ENCODE results near the gene ACER3. TPM values are rescaled to one million over a fixed set of nuclear protein-coding genes. Genes with fewer than 3 reads are reported as not detected.
"Not testable (repeated sequence)": the region's sequence is repeated elsewhere in the genome, so short reads cannot be mapped to it uniquely, and the experiment has no call there.

ACER3 gene
- total RNA-seq, 1 donor from 2014 or later, result 22.1 TPM

GRCh38 chr11:77055913-77056312 lies 195.2 kb downstream of the ACER3 start:
- no peak for DNase-seq (ENCODE audit: extremely low read depth, low read depth, low spot score)

GRCh38 chr11:77056814-77057402 lies 196.2 kb downstream of the ACER3 start:
- no peak for DNase-seq (ENCODE audit: extremely low read depth, low read depth, low spot score)

GRCh38 chr11:77057938-77058474 lies 197.3 kb downstream of the ACER3 start:
- DNase-seq (ENCODE audit: extremely low read depth, low read depth, low spot score), result no peak

- no peak for DNase-seq (ENCODE audit: extremely low read depth, low read depth, low spot score)
Measured at GRCh38 chr11:77058900-77059299, 198.2 kb downstream of the ACER3 start.

DNA sequence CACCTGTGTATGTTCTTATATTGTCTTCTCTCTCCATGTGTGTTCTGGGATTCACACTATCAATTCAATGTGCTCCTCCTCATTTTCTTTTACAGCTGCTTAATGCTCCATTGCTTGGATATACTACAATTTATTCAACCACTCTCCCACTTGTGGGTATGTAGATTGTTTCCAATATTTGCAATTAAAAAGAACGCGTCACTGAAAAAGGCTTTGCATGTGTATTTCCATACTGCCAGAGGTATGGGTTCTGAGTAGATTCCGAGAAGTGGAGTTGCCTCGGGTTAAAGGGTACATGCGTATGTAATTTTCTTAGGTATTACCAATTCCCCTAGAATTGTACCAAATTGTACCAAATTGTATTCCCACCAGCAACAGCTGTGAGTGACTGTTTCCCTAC lies 199.1 kb downstream of the ACER3 start:
- no peak for DNase-seq (ENCODE audit: extremely low read depth, low read depth, low spot score)

DNA sequence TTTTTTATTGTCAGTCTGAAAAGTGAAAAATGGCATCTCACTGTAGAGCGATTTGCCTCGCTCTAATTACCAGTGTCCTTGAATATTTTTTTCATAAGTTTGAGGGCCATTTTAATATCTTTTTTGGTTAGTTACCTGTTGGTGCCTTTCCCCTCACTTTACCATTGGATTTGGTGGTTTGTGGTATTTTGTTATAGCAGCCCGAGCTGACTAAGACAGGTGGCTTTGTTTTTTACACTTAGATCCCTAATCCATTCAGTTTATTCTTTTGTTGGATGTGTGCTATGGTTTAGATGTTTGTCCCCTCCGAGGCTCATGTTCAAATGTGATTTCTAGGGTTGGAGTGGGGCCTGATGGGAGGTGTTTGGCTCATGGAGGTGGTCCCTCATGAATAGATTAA lies 199.5 kb downstream of the ACER3 start:
- DNase-seq (ENCODE audit: extremely low read depth, low read depth, low spot score), result no peak

DNA sequence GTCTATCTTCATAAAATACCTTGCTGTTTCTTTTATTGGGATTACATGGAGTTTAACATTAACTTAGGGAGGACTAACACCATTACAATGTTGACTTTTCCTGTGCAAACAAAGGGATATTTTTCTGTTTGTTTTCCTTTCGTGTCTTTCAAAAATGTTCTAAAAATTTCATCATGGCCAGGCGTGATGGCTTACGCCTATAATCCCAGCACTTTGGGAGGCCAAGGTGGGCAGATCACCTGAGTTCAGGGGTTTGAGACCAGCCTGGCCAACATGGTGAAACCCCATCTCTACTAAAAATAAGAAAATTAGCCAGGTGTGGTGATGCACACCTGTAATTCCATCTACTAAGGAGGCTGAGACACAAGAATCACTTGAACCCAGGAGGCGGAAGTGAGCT lies 200.5 kb downstream of the ACER3 start:
- DNase-seq (ENCODE audit: extremely low read depth, low read depth, low spot score), result not testable (repeated sequence)

DNA sequence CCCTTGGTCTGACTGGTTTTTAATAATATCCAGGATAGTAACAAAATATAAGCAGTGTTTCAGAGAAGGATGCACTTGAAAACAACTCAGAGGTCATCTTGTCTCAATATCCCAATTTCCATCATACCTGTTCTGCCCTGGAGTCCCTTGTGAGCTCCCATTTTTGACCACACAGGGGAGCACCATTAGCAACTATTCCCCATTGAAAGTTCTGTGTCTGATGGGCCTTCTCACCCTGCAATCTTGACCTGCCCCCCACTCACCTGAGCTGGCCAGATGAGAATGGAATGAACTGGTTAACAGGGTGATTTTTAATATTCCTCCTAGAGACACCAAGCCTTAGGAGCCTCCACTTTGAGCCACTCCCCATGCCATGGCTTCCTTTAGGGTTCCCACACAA lies 202.2 kb downstream of the ACER3 start:
- DNase-seq (ENCODE audit: extremely low read depth, low read depth, low spot score), result no peak

DNA sequence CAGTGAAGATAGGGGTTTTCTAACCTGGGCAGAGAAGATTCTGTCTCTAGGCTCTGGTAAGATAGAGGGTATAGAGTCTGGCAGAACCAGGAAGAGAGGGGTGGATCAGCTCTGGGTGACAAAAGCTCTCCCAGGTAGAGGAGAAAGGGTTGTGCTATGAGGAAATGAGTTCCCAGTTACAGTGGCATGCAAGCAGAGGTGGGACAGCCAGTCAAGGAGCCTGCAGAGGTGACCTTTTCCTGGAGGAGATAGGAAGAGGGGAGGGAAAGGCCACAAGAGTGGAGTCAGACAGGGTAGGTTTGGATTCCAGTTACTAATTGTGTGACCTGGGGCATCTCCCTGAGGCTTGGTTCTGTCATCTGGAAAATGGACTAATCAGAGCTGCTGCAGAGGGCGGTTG lies 202.7 kb downstream of the ACER3 start:
- no peak for DNase-seq (ENCODE audit: extremely low read depth, low read depth, low spot score)

- DNase-seq (ENCODE audit: extremely low read depth, low read depth, low spot score), result no peak
Measured at GRCh38 chr11:77063861-77064260, 203.1 kb downstream of the ACER3 start.

- DNase-seq (ENCODE audit: extremely low read depth, low read depth, low spot score), result no peak
Measured at GRCh38 chr11:77064648-77065217, 204.0 kb downstream of the ACER3 start.

- no peak for DNase-seq (ENCODE audit: extremely low read depth, low read depth, low spot score)
Measured at GRCh38 chr11:77065878-77066228, 205.1 kb downstream of the ACER3 start.

DNA sequence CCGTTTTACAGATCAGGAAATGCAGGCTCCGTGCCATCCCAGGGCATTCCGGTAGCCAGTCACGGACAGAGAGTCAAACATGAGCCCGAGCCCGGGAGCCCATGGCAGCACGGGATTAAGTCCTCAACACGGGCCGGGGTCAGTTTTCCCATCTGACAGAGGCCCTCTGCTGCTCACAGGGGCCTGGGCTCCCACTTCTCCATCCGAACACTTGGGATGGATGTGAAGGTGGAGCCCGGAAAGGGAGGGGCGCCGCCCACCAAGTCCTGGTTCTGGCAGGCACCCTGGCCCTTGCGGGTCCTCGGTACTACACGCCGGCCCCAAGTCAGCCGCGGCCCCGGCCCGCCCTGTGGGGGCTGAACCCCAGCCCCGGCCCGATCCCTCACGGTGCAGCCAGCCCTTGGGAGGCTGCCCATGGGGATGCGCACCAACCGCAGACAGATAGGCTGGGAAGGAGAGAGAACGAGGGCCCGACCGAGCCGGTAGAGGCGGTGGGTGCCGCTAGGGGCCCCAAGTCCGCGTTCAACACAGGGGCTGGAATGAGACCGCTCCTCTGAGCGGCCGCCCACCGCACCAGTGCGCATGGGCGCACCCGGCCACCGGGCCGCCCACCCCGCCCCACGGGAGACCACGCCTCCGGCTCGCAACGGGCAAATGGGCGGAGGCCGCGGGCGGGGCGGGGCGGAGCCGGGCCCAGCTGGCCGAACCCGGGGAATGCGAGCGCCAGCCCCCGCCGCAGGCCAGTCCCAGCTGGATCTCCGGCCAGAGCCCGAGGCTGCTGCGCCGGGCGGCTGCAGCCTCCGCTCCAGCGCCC lies 205.7 kb downstream of the ACER3 start, which contains the start of gene CAPN5:
CAPN5 (plus strand) TSS at position 743 of the 814 bp plus-strand sequence. CDS start 17,916 bp downstream, outside the sequence.
- no peak for DNase-seq (ENCODE audit: extremely low read depth, low read depth, low spot score)

- DNase-seq (ENCODE audit: extremely low read depth, low read depth, low spot score), result no peak
Measured at GRCh38 chr11:77067861-77068443, 207.2 kb downstream of the ACER3 start.

GRCh38 chr11:77068457-77069335 lies 208.0 kb downstream of the ACER3 start:
- DNase-seq (ENCODE audit: extremely low read depth, low read depth, low spot score), result no peak

- DNase-seq (ENCODE audit: extremely low read depth, low read depth, low spot score), result no peak
Measured at GRCh38 chr11:77069336-77069968, 208.7 kb downstream of the ACER3 start.

- DNase-seq (ENCODE audit: extremely low read depth, low read depth, low spot score), result no peak
Measured at GRCh38 chr11:77069969-77070582, 209.4 kb downstream of the ACER3 start.

DNA sequence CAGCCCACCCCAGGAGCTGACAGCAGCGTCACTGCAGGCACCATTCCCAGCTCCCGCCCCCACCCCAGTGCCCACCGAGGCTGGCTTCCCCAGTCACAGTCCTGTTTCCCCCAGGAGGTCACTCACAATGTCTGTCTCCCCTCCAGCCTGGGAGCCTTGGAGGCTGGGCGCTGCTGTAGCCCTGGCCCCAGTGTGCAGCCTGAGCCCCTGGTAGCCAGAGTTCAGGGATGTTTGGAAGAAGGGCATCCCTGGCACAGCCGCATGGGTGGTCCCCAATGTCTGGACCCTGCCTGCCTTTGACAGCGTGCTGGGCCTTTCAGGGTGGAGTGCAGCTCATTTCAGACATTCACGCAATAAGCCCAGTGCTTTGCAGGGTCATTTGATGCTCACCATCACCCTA lies 210.4 kb downstream of the ACER3 start:
- no peak for DNase-seq (ENCODE audit: extremely low read depth, low read depth, low spot score)

All from glomerular endothelial cell (primary cell).